ENCODE results near the gene COX7A2. TPM values are rescaled to one million over a fixed set of nuclear protein-coding genes. Genes with fewer than 3 reads are reported as not detected.
A peak's percentile ranks its signal among the peaks of the same experiment; 100 is the strongest.

The COX7A2 gene
- total RNA-seq, 1 experiment from 2014 or later = 524 TPM

- no TSS peak for BruUV-seq (replicated peaks)
- H3K4me2 ChIP-seq = no peak overlapping the region
Measured at GRCh38 chr6:75272145-75272840, 28.7 kb upstream of the COX7A2 start.

GRCh38 chr6:75268988-75269354 lies 25.4 kb upstream of the COX7A2 start:
- no peak overlapping the region for H3K4me2 ChIP-seq
- BruUV-seq (replicated peaks) = no TSS peak
- no peak for TF ChIP-seq CTCF (conservative IDR thresholded peaks at IDR 0.05)
- TF ChIP-seq EZH2 (IDR thresholded peaks at IDR 0.05; ENCODE audit: low read depth) = no peak
- no peak for DNase-seq
- H2AFZ ChIP-seq = no peak overlapping the region
- H3K27me3 ChIP-seq (ENCODE audit: insufficient read depth, low read depth) = no peaks in the 10 kb centered on the region
- H3K36me3 ChIP-seq (ENCODE audit: low read depth) = peaks cover 7% of the 10 kb centered on the region; the same call in 1 of the 2 replicates
- CTCF ChIA-PET = no interaction called here
- POLR2A ChIA-PET (ENCODE audit: unreplicated experiment) = no interaction called here
- no peaks in the 10 kb centered on the region for H3K9me2 ChIP-seq (ENCODE audit: insufficient read depth)
- H3K4me3 ChIP-seq = no peak overlapping the region
- intact Hi-C loops (cut with micrococcal nuclease; ENCODE audit: unreplicated experiment) = loop anchor here (2.0 kb wide), 1 partner anchor 16 kb away; the partner anchor contains the start of gene TMEM30A
- H3K4me1 ChIP-seq (replicated peaks; ENCODE audit: insufficient read depth) = peaks cover 7% of the 10 kb centered on the region; the same call in 1 of the 2 replicates
- H4K20me1 ChIP-seq (ENCODE audit: insufficient read depth) = peaks cover 22% of the 10 kb centered on the region
- H3K79me2 ChIP-seq (ENCODE audit: low read depth) = peaks cover 44% of the 10 kb centered on the region
- peaks cover 3% of the 10 kb centered on the region for H3F3A ChIP-seq (ENCODE audit: insufficient read depth, low read depth)
- H3K9me3 ChIP-seq (ENCODE audit: insufficient read depth, low read depth) = 0 out of 2 replicates have a peak, but pooled peaks cover 3% of the 10 kb centered on the region
- no peak overlapping the region for H3K27ac ChIP-seq

More at GRCh38 chr6:75272145-75272840, 28.7 kb upstream of the COX7A2 start:
- H3K9me2 ChIP-seq (ENCODE audit: insufficient read depth) = no peaks in the 10 kb centered on the region
- H3K27me3 ChIP-seq (ENCODE audit: insufficient read depth, low read depth) = no peaks in the 10 kb centered on the region
- CTCF ChIA-PET = no interaction called here
- peaks cover 7% of the 10 kb centered on the region; the same call in 1 of the 2 replicates for H3K36me3 ChIP-seq (ENCODE audit: low read depth)
- no peak overlapping the region for H2AFZ ChIP-seq
- peaks cover 13% of the 10 kb centered on the region; the same call in 1 of the 2 replicates for H3F3A ChIP-seq (ENCODE audit: insufficient read depth, low read depth)
- H3K27ac ChIP-seq = no peak overlapping the region
- H3K4me1 ChIP-seq (replicated peaks; ENCODE audit: insufficient read depth) = peaks cover 23% of the 10 kb centered on the region
- H3K9me3 ChIP-seq (ENCODE audit: insufficient read depth, low read depth) = no peaks in the 10 kb centered on the region
- H4K20me1 ChIP-seq (ENCODE audit: insufficient read depth) = peaks cover 4% of the 10 kb centered on the region; the same call in 1 of the 2 replicates
- peaks cover 72% of the 10 kb centered on the region for H3K79me2 ChIP-seq (ENCODE audit: low read depth)
- no peak overlapping the region for H3K4me3 ChIP-seq
- DNase-seq = no peak
- TF ChIP-seq EZH2 (IDR thresholded peaks at IDR 0.05; ENCODE audit: low read depth) (no peak), CTCF (conservative IDR thresholded peaks at IDR 0.05) (no peak)
- intact Hi-C loops (cut with micrococcal nuclease; ENCODE audit: unreplicated experiment) = no loop called here
- POLR2A ChIA-PET (ENCODE audit: unreplicated experiment) = no interaction called here

GRCh38 chr6:75268121-75268987 lies 24.8 kb upstream of the COX7A2 start:
- peak overlapping the region; percentile 1; the same call in 1 of the 2 replicates for H3K4me2 ChIP-seq
- CTCF ChIA-PET = interaction anchor here (0.6 to 1.3 kb wide), 4 partner anchors 59 to 434 kb away, joined by 3 read pairs; no protein-coding TSS in a partner anchor

More at GRCh38 chr6:75268121-75268987, 24.8 kb upstream of the COX7A2 start:
- Histone ChIP-seq H3F3A (ENCODE audit: insufficient read depth, low read depth) (peaks cover 3% of the 10 kb centered on the region), H4K20me1 (ENCODE audit: insufficient read depth) (peaks cover 22% of the 10 kb centered on the region), H3K4me1 (replicated peaks; ENCODE audit: insufficient read depth) (peaks cover 7% of the 10 kb centered on the region; the same call in 1 of the 2 replicates), H3K79me2 (ENCODE audit: low read depth) (peaks cover 38% of the 10 kb centered on the region), H3K9me3 (ENCODE audit: insufficient read depth, low read depth) (0 out of 2 replicates have a peak, but pooled peaks cover 3% of the 10 kb centered on the region), H2AFZ (no peak overlapping the region), H3K36me3 (ENCODE audit: low read depth) (peaks cover 7% of the 10 kb centered on the region; the same call in 1 of the 2 replicates), H3K27me3 (ENCODE audit: insufficient read depth, low read depth) (no peaks in the 10 kb centered on the region), H3K27ac (no peak overlapping the region), H3K9me2 (ENCODE audit: insufficient read depth) (no peaks in the 10 kb centered on the region), H3K4me3 (no peak overlapping the region)
- no TSS peak for BruUV-seq (replicated peaks)
- DNase-seq = peak in 1 of 2 experiments; percentile 62
- intact Hi-C loops (cut with micrococcal nuclease; ENCODE audit: unreplicated experiment) = loop anchor here (2.0 kb wide), 1 partner anchor 16 kb away; the partner anchor contains the start of gene TMEM30A
- POLR2A ChIA-PET (ENCODE audit: unreplicated experiment) = interaction anchor here (0.6 to 0.7 kb wide), 2 partner anchors 24 to 33 kb away, joined by 6 to 11 read pairs; no protein-coding TSS in a partner anchor
- no peak for TF ChIP-seq EZH2 (IDR thresholded peaks at IDR 0.05; ENCODE audit: low read depth)
- no peak for TF ChIP-seq CTCF (conservative IDR thresholded peaks at IDR 0.05)
